Thoracic aorta (tissue), 2 donors: ENCODE data around the gene TRUB1. TPM values are rescaled to one million over a fixed set of nuclear protein-coding genes. Genes with fewer than 3 reads are reported as not detected.
A peak's percentile ranks its signal among the peaks of the same experiment; 100 is the strongest.
"Not testable (repeated sequence)": the region's sequence is repeated elsewhere in the genome, so short reads cannot be mapped to it uniquely, and the experiment has no call there.

ENCODE experiments used
- ATAC-seq: fragments of 150-250 bp; one replicate; pipeline ENCODE4 v1.8.0; 2017; ENCODE audit warnings: low read depth; ENCODE audit not compliant: insufficient number of reproducible peaks, low FRiP score
- DNase-seq: peaks from one replicate; pipeline ENCODE4 v3.0.0-alpha.2; 2020; ENCODE audit warnings: low spot score
- H3K27ac ChIP-seq, 2 donors: fragments of 200-600 bp; sonication (generic); 1 replicate in 1 of 2; 2 replicates in 1 of 2; pipeline ENCODE4 v1.5.1; 2016; ENCODE audit warnings: mild to moderate bottlenecking in 2 of 2, moderate library complexity in 2 of 2
- H3K27me3 ChIP-seq: fragments of 200-600 bp; sonication (generic); replicated peaks from 2 replicates; pipeline ENCODE4 v1.6.0; 2016; ENCODE audit warnings: mild to moderate bottlenecking; ENCODE audit not compliant: insufficient read depth
- H3K36me3 ChIP-seq: fragments of 200-600 bp; sonication (generic); one replicate; pipeline ENCODE4 v1.5.1; 2016
- H3K4me1 ChIP-seq, 2 donors: fragments of 200-600 bp; sonication (generic); 1 replicate in 1 of 2; 2 replicates in 1 of 2; pipeline versions ENCODE4 v1.5.1 to v1.6.0; 2016; ENCODE audit warnings: low read depth in 2 of 2, mild to moderate bottlenecking in 1 of 2; ENCODE audit not compliant: control insufficient read depth in 1 of 2
- H3K4me3 ChIP-seq: fragments of 200-600 bp; sonication (generic); 2 replicates; pipeline ENCODE4 v1.5.1; 2016; ENCODE audit warnings: mild to moderate bottlenecking
- H3K9me3 ChIP-seq: fragments of 200-600 bp; sonication (generic); 2 replicates; pipeline ENCODE4 v1.5.1; 2016
- CTCF ChIP-seq: fragments of 200-600 bp; sonication (generic); IDR thresholded peaks from one replicate; pipeline ENCODE4 v1.5.1; 2019; ENCODE audit warnings: antibody characterized with exemption
- total RNA-seq, 2 donors: library from RNA; depleted of rRNA; stranded (reverse); fragments of >200 nt; gene quantifications; one replicate each; pipeline versions ENCODE4 v1.1.0 to v1.2.3, GENCODE V29; 2016

TRUB1 gene
- 1 to 10 TPM; 8.8 to 9.5 TPM for total RNA-seq

- ATAC-seq (peak; percentile 96), DNase-seq (peak; percentile 84)
- Histone ChIP-seq H3K4me1 (peaks cover 9 to 19% of the 10 kb centered on the region in 2 donors), H3K4me3 (peak within 1 kb of the TSS; percentile 99), H3K36me3 (no peaks in the 10 kb centered on the region), H3K27ac (peak within 1 kb of the TSS; percentile 86 to 90), H3K27me3 (no peaks in the 10 kb centered on the region), H3K9me3 (no peaks in the 10 kb centered on the region)
- no peak for TF ChIP-seq CTCF
Measured at GRCh38 chr10:114937962-114938855, at the start of gene TRUB1. TRUB1 (plus strand) TSS chr10:114938195; CDS start chr10:114938254, 59 bp downstream.

- TF ChIP-seq CTCF, result no peak
- Histone ChIP-seq H3K4me3 (no peak overlapping the region), H3K27me3 (no peaks in the 10 kb centered on the region), H3K9me3 (no peaks in the 10 kb centered on the region), H3K4me1 (no peaks in the 10 kb centered on the region), H3K36me3 (no peaks in the 10 kb centered on the region), H3K27ac (no peak overlapping the region)
- DNase-seq, result no peak
- no peak for ATAC-seq
Measured at GRCh38 chr10:114893251-114893650, 44.7 kb upstream of the TRUB1 start.

GRCh38 chr10:114894911-114895310 is 43.1 kb upstream of the TRUB1 start:
- Histone ChIP-seq H3K4me1 (no peaks in the 10 kb centered on the region), H3K36me3 (no peaks in the 10 kb centered on the region), H3K4me3 (no peak overlapping the region), H3K27me3 (no peaks in the 10 kb centered on the region), H3K27ac (no peak overlapping the region), H3K9me3 (no peaks in the 10 kb centered on the region)
- DNase-seq (no peak), ATAC-seq (no peak)
- no peak for TF ChIP-seq CTCF

- H3K4me1 ChIP-seq, H3K36me3 ChIP-seq, DNase-seq, ATAC-seq, H3K9me3 ChIP-seq, H3K4me3 ChIP-seq, H3K27me3 ChIP-seq: not testable (repeated sequence)
- H3K27ac ChIP-seq, result peak overlapping the region in 1 of 2 donors; percentile 18
Measured at GRCh38 chr10:114897011-114897410, 41.0 kb upstream of the TRUB1 start.

- ATAC-seq (no peak), DNase-seq (no peak)
- Histone ChIP-seq H3K36me3 (no peaks in the 10 kb centered on the region), H3K27me3 (no peaks in the 10 kb centered on the region), H3K27ac (no peak overlapping the region), H3K9me3 (no peaks in the 10 kb centered on the region), H3K4me1 (no peaks in the 10 kb centered on the region), H3K4me3 (no peak overlapping the region)
- TF ChIP-seq CTCF, result no peak
Measured at GRCh38 chr10:114897593-114897992, 40.4 kb upstream of the TRUB1 start.
